ENCODE data around the gene DIAPH2. TPM values are rescaled to one million over a fixed set of nuclear protein-coding genes. Genes with fewer than 3 reads are reported as not detected.

Gene DIAPH2
- 7.5 TPM for total RNA-seq

GRCh38 chrX:96684339-96685209 lies at the start of gene DIAPH2:
Gene DIAPH2 (plus strand): TSS chrX:96684842.
- DNase-seq (ENCODE audit: low read depth in 2 of 3, low spot score in 2 of 3), result peak; percentile 32 to 87 (median 79)

GRCh38 chrX:96650023-96650422 lies 34.6 kb upstream of the DIAPH2 start:
- no peak for DNase-seq (ENCODE audit: low read depth in 2 of 3, low spot score in 2 of 3)

GRCh38 chrX:96655947-96656623 lies 28.6 kb upstream of the DIAPH2 start:
- no peak for DNase-seq (ENCODE audit: low read depth in 2 of 3, low spot score in 2 of 3)

GRCh38 chrX:96682516-96682915 lies 2.1 kb upstream of the DIAPH2 start:
- no peak for DNase-seq (ENCODE audit: low read depth in 2 of 3, low spot score in 2 of 3)

- DNase-seq (ENCODE audit: low read depth in 2 of 3, low spot score in 2 of 3), result no peak
Measured at GRCh38 chrX:96683997-96684338, 674 bp upstream of the DIAPH2 start.

GRCh38 chrX:96685210-96686099 lies 813 bp downstream of the DIAPH2 start:
- DNase-seq (ENCODE audit: low read depth in 2 of 3, low spot score in 2 of 3), result peak in 2 of 3 donors; percentile 32 to 59

GRCh38 chrX:96687776-96688175 lies 3.1 kb downstream of the DIAPH2 start:
- no peak for DNase-seq (ENCODE audit: low read depth in 2 of 3, low spot score in 2 of 3)

GRCh38 chrX:96688789-96689188 lies 4.1 kb downstream of the DIAPH2 start:
- no peak for DNase-seq (ENCODE audit: low read depth in 2 of 3, low spot score in 2 of 3)

- no peak for DNase-seq (ENCODE audit: low read depth in 2 of 3, low spot score in 2 of 3)
Measured at GRCh38 chrX:96689991-96690390, 5.3 kb downstream of the DIAPH2 start.

GRCh38 chrX:96692454-96692853 lies 7.8 kb downstream of the DIAPH2 start:
- DNase-seq (ENCODE audit: low read depth in 2 of 3, low spot score in 2 of 3), result no peak

GRCh38 chrX:96692890-96693289 lies 8.2 kb downstream of the DIAPH2 start:
- no peak for DNase-seq (ENCODE audit: low read depth in 2 of 3, low spot score in 2 of 3)

- DNase-seq (ENCODE audit: low read depth in 2 of 3, low spot score in 2 of 3), result no peak
Measured at GRCh38 chrX:96693407-96693806, 8.8 kb downstream of the DIAPH2 start.

- DNase-seq (ENCODE audit: low read depth in 2 of 3, low spot score in 2 of 3), result no peak
Measured at GRCh38 chrX:96696462-96696861, 11.8 kb downstream of the DIAPH2 start.

GRCh38 chrX:96700625-96701024 lies 16.0 kb downstream of the DIAPH2 start:
- no peak for DNase-seq (ENCODE audit: low read depth in 2 of 3, low spot score in 2 of 3)

- no peak for DNase-seq (ENCODE audit: low read depth in 2 of 3, low spot score in 2 of 3)
Measured at GRCh38 chrX:96703379-96703778, 18.7 kb downstream of the DIAPH2 start.

- DNase-seq (ENCODE audit: low read depth in 2 of 3, low spot score in 2 of 3), result no peak
Measured at GRCh38 chrX:96703816-96704215, 19.2 kb downstream of the DIAPH2 start.

GRCh38 chrX:96704629-96705028 lies 20.0 kb downstream of the DIAPH2 start:
- DNase-seq (ENCODE audit: low read depth in 2 of 3, low spot score in 2 of 3), result no peak

- no peak for DNase-seq (ENCODE audit: low read depth in 2 of 3, low spot score in 2 of 3)
Measured at GRCh38 chrX:96705905-96706304, 21.3 kb downstream of the DIAPH2 start.

GRCh38 chrX:96707804-96708203 lies 23.2 kb downstream of the DIAPH2 start:
- DNase-seq (ENCODE audit: low read depth in 2 of 3, low spot score in 2 of 3), result peak in 1 of 3 donors; percentile 8

- DNase-seq (ENCODE audit: low read depth in 2 of 3, low spot score in 2 of 3), result no peak
Measured at GRCh38 chrX:96710031-96710430, 25.4 kb downstream of the DIAPH2 start.

GRCh38 chrX:96713303-96713702 lies 28.7 kb downstream of the DIAPH2 start:
- no peak for DNase-seq (ENCODE audit: low read depth in 2 of 3, low spot score in 2 of 3)

Measured in hematopoietic multipotent progenitor cell (in vitro differentiated cells).